Transverse colon (tissue), 4 donors: ENCODE results near the gene MSH5.

Source experiments
- CTCF ChIP-seq, 5 experiments: fragments of 200-600 bp in 3 of 5; fragments of 450-650 bp in 2 of 5; sonication (generic) in 3 of 5; IDR thresholded peaks; 1 replicate in 2 of 5; 2 replicates in 3 of 5; pipeline ENCODE4 v1.5.1; 2016 to 2017; ENCODE audit warnings: antibody characterized with exemption in 5 of 5, inconsistent platforms in 3 of 5, mild to moderate bottlenecking in 2 of 5, moderate library complexity in 1 of 5
- EP300 ChIP-seq: sonication (generic); formaldehyde crosslinking; IDR thresholded peaks from one replicate; pipeline ENCODE4 v1.6.1; 2017; ENCODE audit warnings: antibody characterized with exemption, low read depth
- POLR2A ChIP-seq: fragments of 450-650 bp; IDR thresholded peaks from one replicate; pipeline ENCODE4 v1.6.1; 2016; ENCODE audit warnings: antibody characterized with exemption, mild to moderate bottlenecking, moderate library complexity
- POLR2AphosphoS5 ChIP-seq, 3 donors: sonication (generic); formaldehyde crosslinking; IDR thresholded peaks; one replicate each; pipeline ENCODE4 v1.6.1; 2016; ENCODE audit warnings: antibody characterized with exemption in 3 of 3

GRCh38 chr6:31763619-31763940 is 23.8 kb downstream of the MSH5 start:
- TF ChIP-seq EP300 (no peak), CTCF (IDR thresholded peaks at IDR 0.05) (no peak), POLR2AphosphoS5 (IDR thresholded peaks at IDR 0.05) (no peak), POLR2A (no peak)
